ENCODE results near the gene INF2.
"Not testable (repeated sequence)": the region's sequence is repeated elsewhere in the genome, so short reads cannot be mapped to it uniquely, and the experiment has no call there.

Gene INF2

GRCh38 chr14:104739546-104740516 lies 50.4 kb downstream of the INF2 start:
- no peak for DNase-seq

GRCh38 chr14:104741108-104741802 lies 51.8 kb downstream of the INF2 start:
- no peak for DNase-seq

GRCh38 chr14:104741803-104742251 lies 52.4 kb downstream of the INF2 start:
- no peak for DNase-seq

- DNase-seq, result no peak
Measured at GRCh38 chr14:104742586-104743455, 53.4 kb downstream of the INF2 start.

- DNase-seq, result no peak
Measured at GRCh38 chr14:104743461-104744380, 54.3 kb downstream of the INF2 start.

- no peak for DNase-seq
Measured at GRCh38 chr14:104744484-104744883, 55.1 kb downstream of the INF2 start.

GRCh38 chr14:104745431-104745830 lies 56.0 kb downstream of the INF2 start:
- DNase-seq, result no peak

- no peak for DNase-seq
Measured at GRCh38 chr14:104746071-104746545, 56.7 kb downstream of the INF2 start.

GRCh38 chr14:104746934-104747481 lies 57.6 kb downstream of the INF2 start:
- DNase-seq, result peak; percentile 89

- DNase-seq, result no peak
Measured at GRCh38 chr14:104747876-104748275, 58.5 kb downstream of the INF2 start.

GRCh38 chr14:104749111-104749649 lies 59.8 kb downstream of the INF2 start:
- peak; percentile 23 for DNase-seq

- DNase-seq, result no peak
Measured at GRCh38 chr14:104750056-104750752, 60.8 kb downstream of the INF2 start.

GRCh38 chr14:104750753-104751057 lies 61.3 kb downstream of the INF2 start:
- not testable (repeated sequence) for DNase-seq

GRCh38 chr14:104751539-104752422 lies 62.4 kb downstream of the INF2 start:
- no peak for DNase-seq

- no peak for DNase-seq
Measured at GRCh38 chr14:104752423-104752734, 63.0 kb downstream of the INF2 start.

- DNase-seq, result peak; percentile 100
Measured at GRCh38 chr14:104752735-104753527, 63.5 kb downstream of the INF2 start, which contains the start of gene SIVA1. Gene SIVA1, plus strand, starts transcription at chr14:104753147. Its CDS starts 55 bp downstream, at chr14:104753202.

- DNase-seq, result no peak
Measured at GRCh38 chr14:104753528-104754212, 64.3 kb downstream of the INF2 start.
